ENCODE measurements around the gene RAP1GAP2.
"Not testable (repeated sequence)": the region's sequence is repeated elsewhere in the genome, so short reads cannot be mapped to it uniquely, and the experiment has no call there.

GRCh38 chr17:3073850-3074249, 277.6 kb downstream of the RAP1GAP2 start:
- TF ChIP-seq CTCF, EZH2 (IDR thresholded peaks at IDR 0.05): not testable (repeated sequence)

All from neural progenitor cell (in vitro differentiated cells).